RWPE1 (cell line): ENCODE results near the gene ERVFRD-1.
A peak's percentile ranks its signal among the peaks of the same experiment; 100 is the strongest.

Experiments used
- CTCF ChIA-PET: fragments of 350-600 bp; sonication (Branson Sonifier 250); formaldehyde crosslinking; extraction: SDS; loops from one replicate; lab custom pipeline; 2021; lab: Yijun Ruan, JAX
- POLR2A ChIA-PET: fragments of 400-600 bp; formaldehyde crosslinking; extraction: SDS; loops from one replicate; lab custom pipeline; 2020; ENCODE audit warnings: antibody characterized with exemption; ENCODE audit not compliant: low non-redundant PET; lab: Yijun Ruan, JAX
- DNase-seq: peaks from one replicate; pipeline ENCODE4 v3.0.0; 2012; ENCODE audit warnings: low spot score
- H3K27ac ChIP-seq: fragments of 450-650 bp; 2 replicates; pipeline ENCODE4 v1.5.1; 2017
- TF ChIP-seq, protein P1 (sequence below): fragments of 450-650 bp; conservative IDR thresholded peaks from 2 replicates; pipeline ENCODE4 v1.5.1; 2017; ENCODE audit warnings: low read depth, mild to moderate bottlenecking

Gene ERVFRD-1

DNA sequence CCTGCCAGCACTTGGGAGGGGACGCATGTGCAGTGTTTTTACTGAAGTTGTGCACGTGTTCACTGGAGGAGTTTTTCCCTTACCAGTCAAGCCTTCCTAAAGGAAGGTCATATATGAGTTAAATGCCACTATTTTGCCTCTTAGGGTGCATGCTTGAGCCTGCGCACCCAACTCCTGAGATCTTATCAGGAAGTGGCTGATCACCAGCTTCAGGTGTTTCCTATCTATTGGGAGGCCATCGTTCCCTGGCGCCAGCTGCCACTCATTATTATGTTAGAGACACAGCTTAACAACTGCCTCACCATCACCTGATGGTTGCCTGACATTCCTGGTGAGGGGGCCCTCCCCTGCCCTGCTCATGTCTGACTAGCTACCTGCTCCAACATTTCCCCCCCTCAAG lies 8.5 kb downstream of the ERVFRD-1 start:
- ChIA-PET CTCF (no interaction called here), POLR2A (no interaction called here)
- TF ChIP-seq, protein P1, sequence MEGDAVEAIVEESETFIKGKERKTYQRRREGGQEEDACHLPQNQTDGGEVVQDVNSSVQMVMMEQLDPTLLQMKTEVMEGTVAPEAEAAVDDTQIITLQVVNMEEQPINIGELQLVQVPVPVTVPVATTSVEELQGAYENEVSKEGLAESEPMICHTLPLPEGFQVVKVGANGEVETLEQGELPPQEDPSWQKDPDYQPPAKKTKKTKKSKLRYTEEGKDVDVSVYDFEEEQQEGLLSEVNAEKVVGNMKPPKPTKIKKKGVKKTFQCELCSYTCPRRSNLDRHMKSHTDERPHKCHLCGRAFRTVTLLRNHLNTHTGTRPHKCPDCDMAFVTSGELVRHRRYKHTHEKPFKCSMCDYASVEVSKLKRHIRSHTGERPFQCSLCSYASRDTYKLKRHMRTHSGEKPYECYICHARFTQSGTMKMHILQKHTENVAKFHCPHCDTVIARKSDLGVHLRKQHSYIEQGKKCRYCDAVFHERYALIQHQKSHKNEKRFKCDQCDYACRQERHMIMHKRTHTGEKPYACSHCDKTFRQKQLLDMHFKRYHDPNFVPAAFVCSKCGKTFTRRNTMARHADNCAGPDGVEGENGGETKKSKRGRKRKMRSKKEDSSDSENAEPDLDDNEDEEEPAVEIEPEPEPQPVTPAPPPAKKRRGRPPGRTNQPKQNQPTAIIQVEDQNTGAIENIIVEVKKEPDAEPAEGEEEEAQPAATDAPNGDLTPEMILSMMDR, result no peak
- DNase-seq, result no peak
- H3K27ac ChIP-seq, result no peak overlapping the region

DNA sequence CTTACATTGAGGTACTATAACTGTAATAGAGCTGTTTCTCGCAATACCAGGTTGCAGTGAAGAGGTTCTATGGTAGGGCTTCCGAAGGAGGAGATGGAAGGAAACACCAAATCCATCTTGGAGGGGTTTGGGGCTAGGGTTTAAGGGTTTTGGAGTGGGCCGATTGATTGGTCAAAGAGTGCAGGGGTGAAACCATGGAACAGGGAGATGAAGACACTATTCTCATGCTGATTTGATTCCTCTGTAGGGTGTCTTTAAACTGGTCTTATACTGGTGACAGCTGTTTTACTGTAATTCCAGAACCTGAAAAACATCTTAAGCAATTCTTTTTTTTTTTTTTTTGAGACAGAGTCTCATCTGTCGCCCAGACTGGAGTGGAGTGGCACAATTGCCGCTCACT lies 10.1 kb downstream of the ERVFRD-1 start:
- POLR2A ChIA-PET, result no interaction called here
- CTCF ChIA-PET, result interaction anchor here (0.6 kb wide), 2 partner anchors 300 to 578 kb away, joined by 3 read pairs; no protein-coding TSS in a partner anchor

DNA sequence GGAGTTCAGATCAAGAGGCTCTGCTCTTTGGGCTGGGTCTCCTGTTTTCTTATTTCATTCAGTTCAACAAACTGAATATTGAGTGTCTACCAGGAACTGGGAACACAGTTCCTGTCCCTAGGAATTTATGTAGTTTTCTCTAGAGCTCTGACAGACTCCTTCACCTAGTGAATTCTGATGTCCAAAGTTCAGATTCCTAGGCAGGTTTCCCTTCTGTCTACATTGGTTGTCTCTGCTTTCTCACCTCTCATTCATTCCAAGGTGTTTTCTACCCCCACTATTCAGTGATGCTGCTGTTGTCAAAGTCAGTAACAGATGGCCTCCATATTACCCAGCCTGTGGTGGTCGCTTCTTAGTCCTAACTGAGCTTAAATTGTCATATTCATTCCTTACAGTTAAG lies 13.5 kb downstream of the ERVFRD-1 start:
- TF ChIP-seq, protein P1, result no peak
- H3K27ac ChIP-seq, result no peak overlapping the region
- CTCF ChIA-PET, result no interaction called here
- POLR2A ChIA-PET, result interaction anchor here (0.7 kb wide), 1 partner anchor 11 kb away, joined by 9 read pairs; no protein-coding TSS in a partner anchor
- no peak for DNase-seq

More for the DNA sequence above, 10.1 kb downstream of the ERVFRD-1 start:
- TF ChIP-seq, protein P1, result no peak
- no peak for DNase-seq
- H3K27ac ChIP-seq, result no peak overlapping the region

- TF ChIP-seq, protein P1, result no peak
- ChIA-PET CTCF (no interaction called here), POLR2A (no interaction called here)
- DNase-seq, result no peak
- no peak overlapping the region for H3K27ac ChIP-seq
These were observed 14.0 kb downstream of the ERVFRD-1 start for GRCh38 chr6:11097476-11097875.

DNA sequence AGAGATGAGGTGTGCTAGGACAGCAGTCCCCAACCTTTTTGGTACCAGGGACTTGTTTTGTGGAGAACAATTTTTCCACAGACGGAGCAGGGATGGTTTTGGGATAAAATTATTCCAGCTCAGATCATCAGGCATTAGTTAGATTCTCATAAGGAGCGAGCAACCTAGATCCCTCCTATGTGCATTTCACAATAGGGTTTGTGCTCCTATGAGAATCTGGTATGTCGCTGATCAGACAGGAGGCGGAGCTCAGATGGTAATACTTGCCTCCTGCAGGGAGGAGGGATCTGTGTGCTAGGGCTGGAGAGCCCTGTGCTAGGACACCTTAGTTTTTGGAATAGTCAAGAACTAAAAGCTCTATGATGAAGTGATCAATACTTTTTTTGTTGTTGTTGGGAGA lies 15.4 kb downstream of the ERVFRD-1 start:
- H3K27ac ChIP-seq, result no peak overlapping the region
- peak; percentile 63 for DNase-seq
- TF ChIP-seq, protein P1, result no peak
- CTCF ChIA-PET, result no interaction called here
- POLR2A ChIA-PET, result interaction anchor here (0.6 kb wide), 1 partner anchor 1542 kb away, joined by 3 read pairs; no protein-coding TSS in a partner anchor

GRCh38 chr6:11094941-11095340 lies 16.6 kb downstream of the ERVFRD-1 start:
- DNase-seq, result no peak
- ChIA-PET CTCF (no interaction called here), POLR2A (interaction anchor here (0.5 kb wide), 1 partner anchor 238 kb away, joined by 6 read pairs; no protein-coding TSS in a partner anchor)
- TF ChIP-seq, protein P1, result no peak
- peak overlapping the region; percentile 61 for H3K27ac ChIP-seq
